ENCODE measurements around the gene CFAP410. TPM values are rescaled to one million over a fixed set of nuclear protein-coding genes. Genes with fewer than 3 reads are reported as not detected.

The CFAP410 gene
- total and polyA plus RNA-seq, 2 experiments from 2014 or later = 17.0 to 19.8 TPM

GRCh38 chr21:44375761-44376241, 36.6 kb upstream of the CFAP410 start:
- DNase-seq = no peak

GRCh38 chr21:44375281-44375651, 36.1 kb upstream of the CFAP410 start:
- in situ Hi-C loops (cut with MboI) = no loop called here
- Histone ChIP-seq H3K9ac (no peak overlapping the region), H3K9me3 (ENCODE audit: low read depth) (no peaks in the 10 kb centered on the region), H3F3A (ENCODE audit: insufficient read depth) (no peaks in the 10 kb centered on the region), H3K4me2 (ENCODE audit: unreplicated experiment) (no peak overlapping the region), H3K9me2 (ENCODE audit: insufficient read depth) (no peaks in the 10 kb centered on the region), H2AFZ (no peak overlapping the region), H3K27ac (no peak overlapping the region), H4K20me1 (ENCODE audit: insufficient read depth) (no peaks in the 10 kb centered on the region), H3K79me2 (ENCODE audit: insufficient read depth) (no peaks in the 10 kb centered on the region), H3K36me3 (ENCODE audit: low read depth) (no peaks in the 10 kb centered on the region), H3K27me3 (replicated peaks; ENCODE audit: insufficient read depth) (no peaks in the 10 kb centered on the region; the same call in 1 of the 2 replicates), H3K4me1 (ENCODE audit: insufficient read depth) (no peaks in the 10 kb centered on the region), H3K4me3 (no peak overlapping the region)
- no peak for DNase-seq
- WGBS, 2 experiments (ENCODE audit: low coverage in 1 of 2, low lambda C conversion rate in 2 of 2, missing lambda C conversion rate in 2 of 2) = 67 to 68% methylated on average over 10 of the region's 10 CpGs
- no peak for TF ChIP-seq EZH2phosphoT487 (IDR thresholded peaks at IDR 0.05; ENCODE audit: insufficient read depth, low read depth)
- no peak for TF ChIP-seq EZH2 (IDR thresholded peaks at IDR 0.05; ENCODE audit: insufficient read depth, poor library complexity, severe bottlenecking)

More at GRCh38 chr21:44375761-44376241, 36.6 kb upstream of the CFAP410 start:
- H3K36me3 ChIP-seq (ENCODE audit: low read depth) = no peaks in the 10 kb centered on the region
- in situ Hi-C loops (cut with MboI) = no loop called here
- no peak overlapping the region for H3K4me3 ChIP-seq
- no peak overlapping the region for H3K27ac ChIP-seq
- H3F3A ChIP-seq (ENCODE audit: insufficient read depth) = no peaks in the 10 kb centered on the region
- no peak overlapping the region for H3K9ac ChIP-seq
- no peaks in the 10 kb centered on the region for H3K79me2 ChIP-seq (ENCODE audit: insufficient read depth)
- H3K4me1 ChIP-seq (ENCODE audit: insufficient read depth) = no peaks in the 10 kb centered on the region
- H2AFZ ChIP-seq = no peak overlapping the region
- no peaks in the 10 kb centered on the region for H4K20me1 ChIP-seq (ENCODE audit: insufficient read depth)
- no peaks in the 10 kb centered on the region; the same call in 1 of the 2 replicates for H3K27me3 ChIP-seq (replicated peaks; ENCODE audit: insufficient read depth)
- WGBS, 2 experiments (ENCODE audit: low coverage in 1 of 2, low lambda C conversion rate in 2 of 2, missing lambda C conversion rate in 2 of 2) = 48 to 57% methylated on average over 19 of the region's 19 CpGs
- TF ChIP-seq EZH2phosphoT487 (IDR thresholded peaks at IDR 0.05; ENCODE audit: insufficient read depth, low read depth) (no peak), EZH2 (IDR thresholded peaks at IDR 0.05; ENCODE audit: insufficient read depth, poor library complexity, severe bottlenecking) (no peak)
- H3K4me2 ChIP-seq (ENCODE audit: unreplicated experiment) = no peak overlapping the region
- H3K9me2 ChIP-seq (ENCODE audit: insufficient read depth) = no peaks in the 10 kb centered on the region
- no peaks in the 10 kb centered on the region for H3K9me3 ChIP-seq (ENCODE audit: low read depth)

- no peak overlapping the region for H2AFZ ChIP-seq
- H3K27me3 ChIP-seq (replicated peaks; ENCODE audit: insufficient read depth) = no peaks in the 10 kb centered on the region; the same call in 1 of the 2 replicates
- H3K79me2 ChIP-seq (ENCODE audit: insufficient read depth) = no peaks in the 10 kb centered on the region
- H3K36me3 ChIP-seq (ENCODE audit: low read depth) = no peaks in the 10 kb centered on the region
- no peak for DNase-seq
- no peak overlapping the region for H3K4me2 ChIP-seq (ENCODE audit: unreplicated experiment)
- no peak overlapping the region for H3K4me3 ChIP-seq
- H3K9ac ChIP-seq = no peak overlapping the region
- no peaks in the 10 kb centered on the region for H3K9me3 ChIP-seq (ENCODE audit: low read depth)
- H3K4me1 ChIP-seq (ENCODE audit: insufficient read depth) = no peaks in the 10 kb centered on the region
- WGBS, 2 experiments (ENCODE audit: low coverage in 1 of 2, low lambda C conversion rate in 2 of 2, missing lambda C conversion rate in 2 of 2) = 63 to 67% methylated on average over 23 to 24 of the region's 24 CpGs
- H3F3A ChIP-seq (ENCODE audit: insufficient read depth) = no peaks in the 10 kb centered on the region
- in situ Hi-C loops (cut with MboI) = no loop called here
- no peaks in the 10 kb centered on the region for H4K20me1 ChIP-seq (ENCODE audit: insufficient read depth)
- H3K9me2 ChIP-seq (ENCODE audit: insufficient read depth) = no peaks in the 10 kb centered on the region
- H3K27ac ChIP-seq = no peak overlapping the region
- TF ChIP-seq EZH2 (IDR thresholded peaks at IDR 0.05; ENCODE audit: insufficient read depth, poor library complexity, severe bottlenecking) = no peak
- no peak for TF ChIP-seq EZH2phosphoT487 (IDR thresholded peaks at IDR 0.05; ENCODE audit: insufficient read depth, low read depth)
Measured at GRCh38 chr21:44374601-44375280, 35.6 kb upstream of the CFAP410 start.

GRCh38 chr21:44372616-44373015, 33.4 kb upstream of the CFAP410 start:
- no peaks in the 10 kb centered on the region for H3K4me1 ChIP-seq (ENCODE audit: insufficient read depth)
- H3K9ac ChIP-seq = no peak overlapping the region
- H3K27me3 ChIP-seq (replicated peaks; ENCODE audit: insufficient read depth) = no peaks in the 10 kb centered on the region; the same call in 1 of the 2 replicates
- H2AFZ ChIP-seq = no peak overlapping the region
- no peak overlapping the region for H3K4me2 ChIP-seq (ENCODE audit: unreplicated experiment)
- DNase-seq = no peak
- no peaks in the 10 kb centered on the region for H3K36me3 ChIP-seq (ENCODE audit: low read depth)
- no peak overlapping the region for H3K4me3 ChIP-seq
- no peaks in the 10 kb centered on the region for H3K79me2 ChIP-seq (ENCODE audit: insufficient read depth)
- H3K27ac ChIP-seq = no peak overlapping the region
- no peaks in the 10 kb centered on the region for H3K9me2 ChIP-seq (ENCODE audit: insufficient read depth)
- no peaks in the 10 kb centered on the region for H4K20me1 ChIP-seq (ENCODE audit: insufficient read depth)
- H3F3A ChIP-seq (ENCODE audit: insufficient read depth) = no peaks in the 10 kb centered on the region
- TF ChIP-seq EZH2phosphoT487 (IDR thresholded peaks at IDR 0.05; ENCODE audit: insufficient read depth, low read depth) = no peak
- TF ChIP-seq EZH2 (IDR thresholded peaks at IDR 0.05; ENCODE audit: insufficient read depth, poor library complexity, severe bottlenecking) = no peak
- H3K9me3 ChIP-seq (ENCODE audit: low read depth) = no peaks in the 10 kb centered on the region
- 40 to 44% methylated on average over 8 of the region's 8 CpGs for WGBS, 2 experiments (ENCODE audit: low coverage in 1 of 2, low lambda C conversion rate in 2 of 2, missing lambda C conversion rate in 2 of 2)
- in situ Hi-C loops (cut with MboI) = no loop called here
